ENCODE results near the gene RBPMS2.
"Not testable (repeated sequence)": the region's sequence is repeated elsewhere in the genome, so short reads cannot be mapped to it uniquely, and the experiment has no call there.

RBPMS2 gene

DNA sequence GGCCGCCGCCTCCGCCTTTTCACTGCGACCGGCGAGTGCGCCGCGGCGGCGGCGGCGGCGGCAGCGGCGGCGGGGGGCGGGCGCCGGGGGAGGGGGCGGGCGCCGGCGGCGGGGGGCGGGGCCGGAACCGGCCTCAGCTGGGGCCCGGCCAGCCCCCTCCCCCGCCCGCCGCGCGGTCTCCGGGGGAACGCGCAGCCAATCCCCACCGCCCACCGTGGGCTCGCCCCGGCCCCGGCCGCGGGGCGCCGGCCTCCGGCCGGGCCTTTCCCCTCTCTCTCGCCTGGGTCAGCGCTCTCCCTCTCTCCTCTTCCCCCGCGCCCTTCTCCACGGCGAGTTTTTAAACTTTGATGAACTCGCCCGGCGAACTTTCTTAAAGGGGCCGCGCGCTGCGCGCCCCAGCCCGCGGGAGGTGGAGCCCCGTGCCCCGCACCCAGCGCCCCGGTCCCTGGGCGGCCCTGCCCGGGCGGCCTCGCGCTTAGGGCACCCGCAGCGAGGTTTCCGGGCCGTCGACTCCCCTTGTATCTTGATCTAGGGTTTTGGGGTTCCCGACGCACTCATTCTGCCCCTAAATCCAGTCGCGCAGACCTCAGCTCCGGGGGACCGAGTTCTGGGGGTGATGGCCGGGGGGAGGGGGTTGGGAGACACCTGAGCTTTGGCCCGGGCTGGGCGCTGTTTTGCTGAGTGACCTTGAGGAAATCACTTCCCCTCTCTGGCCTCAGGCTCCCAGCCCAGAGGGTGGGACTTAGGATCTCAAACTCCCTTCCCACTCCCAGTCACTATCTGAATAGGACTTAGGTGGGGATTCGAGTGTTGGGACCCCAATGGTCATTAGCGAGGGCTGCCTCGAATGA, at the start of gene RBPMS2:
TSS of gene RBPMS2 (minus strand) at position 39 of the 851 bp plus-strand sequence. CDS start 270 bp downstream, outside the sequence.
- DNase-seq (ENCODE audit: low read depth, low spot score) = no peak
- H3K27ac ChIP-seq = no peak within 1 kb of the TSS

DNA sequence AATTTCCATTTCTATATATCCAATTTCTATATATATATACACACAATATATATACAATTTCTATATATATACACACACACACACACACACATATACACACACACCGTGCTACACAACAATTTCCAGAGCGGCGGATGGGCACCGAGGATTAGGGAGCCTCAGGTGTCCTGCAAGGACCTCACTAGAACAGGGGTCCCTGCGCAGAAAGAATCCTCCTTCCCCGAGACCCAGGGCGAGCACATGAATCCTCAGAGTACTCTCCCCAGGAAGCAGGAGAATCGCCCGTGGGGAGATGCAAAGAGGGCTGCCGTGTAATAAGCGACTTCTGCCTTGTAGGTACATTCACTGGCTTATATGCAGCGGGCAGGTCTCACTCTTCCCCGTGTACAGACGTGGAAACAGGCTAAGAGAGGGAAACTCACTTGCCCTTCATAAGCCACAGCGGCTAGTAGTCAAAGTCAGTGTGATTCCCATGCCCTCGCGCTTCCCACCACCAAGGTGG, 49.6 kb upstream of the RBPMS2 start:
- no peak for DNase-seq (ENCODE audit: low read depth, low spot score)
- no peak overlapping the region for H3K27ac ChIP-seq

DNA sequence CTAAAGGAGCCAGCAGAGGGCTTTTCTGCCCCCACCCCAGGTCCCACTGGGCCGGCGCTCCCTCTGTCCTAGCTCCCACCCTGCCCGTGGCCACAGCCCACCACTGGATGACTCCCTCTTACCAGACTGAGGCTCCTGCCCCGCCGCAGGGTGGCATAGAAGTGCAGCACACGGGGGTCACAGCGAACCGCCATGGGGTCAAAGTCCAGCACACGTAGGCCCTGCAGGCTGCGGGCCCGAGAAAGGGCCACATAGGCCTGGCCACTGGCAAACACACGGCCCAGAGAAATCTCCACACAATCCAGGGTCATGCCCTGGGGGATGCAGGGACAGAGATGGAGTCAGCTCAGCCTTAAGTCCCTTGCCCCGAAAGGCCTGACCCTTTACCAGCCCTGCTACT, 41.1 kb upstream of the RBPMS2 start:
- DNase-seq (ENCODE audit: low read depth, low spot score) = no peak
- no peak overlapping the region for H3K27ac ChIP-seq

DNA sequence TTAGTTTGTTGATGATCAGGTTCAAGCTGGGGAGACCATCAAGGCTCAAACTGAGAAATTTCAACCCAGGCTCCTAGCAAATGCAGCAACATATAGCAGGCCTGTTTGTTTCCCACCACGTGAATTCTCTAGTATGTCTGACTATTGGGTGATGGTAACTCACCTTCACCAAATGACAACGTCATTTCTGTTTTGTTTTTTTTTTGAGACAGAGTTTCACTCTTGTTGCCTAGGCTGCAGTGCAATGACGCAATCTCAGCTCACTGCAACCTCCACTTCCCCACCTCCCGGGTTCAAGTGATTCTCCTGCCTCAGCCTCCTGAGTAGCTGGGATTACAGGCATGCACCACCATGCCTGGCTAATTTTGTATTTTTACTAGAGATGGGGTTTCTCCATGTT, 39.6 kb upstream of the RBPMS2 start:
- H3K27ac ChIP-seq; DNase-seq (ENCODE audit: low read depth, low spot score): not testable (repeated sequence)

DNA sequence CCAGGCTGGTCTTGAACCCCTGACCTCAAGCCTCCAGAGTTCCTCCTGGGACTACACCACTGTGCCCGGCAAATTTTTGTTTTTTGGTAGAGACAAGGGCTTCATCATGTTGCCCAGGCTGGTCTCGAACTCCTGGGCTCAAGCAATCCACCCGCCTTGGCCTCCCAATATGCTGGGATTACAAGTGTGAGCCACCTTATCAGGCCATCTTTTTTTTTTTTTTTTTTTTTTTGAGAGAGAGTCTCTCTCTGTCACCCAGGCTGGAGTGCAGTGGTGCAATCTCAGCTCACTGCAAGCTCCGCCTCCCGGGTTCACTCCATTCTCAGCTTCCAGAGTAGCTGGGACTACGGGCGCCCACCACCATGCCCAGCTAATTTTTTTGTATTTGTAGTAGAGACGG, 38.9 kb upstream of the RBPMS2 start:
- H3K27ac ChIP-seq; DNase-seq (ENCODE audit: low read depth, low spot score): not testable (repeated sequence)

DNA sequence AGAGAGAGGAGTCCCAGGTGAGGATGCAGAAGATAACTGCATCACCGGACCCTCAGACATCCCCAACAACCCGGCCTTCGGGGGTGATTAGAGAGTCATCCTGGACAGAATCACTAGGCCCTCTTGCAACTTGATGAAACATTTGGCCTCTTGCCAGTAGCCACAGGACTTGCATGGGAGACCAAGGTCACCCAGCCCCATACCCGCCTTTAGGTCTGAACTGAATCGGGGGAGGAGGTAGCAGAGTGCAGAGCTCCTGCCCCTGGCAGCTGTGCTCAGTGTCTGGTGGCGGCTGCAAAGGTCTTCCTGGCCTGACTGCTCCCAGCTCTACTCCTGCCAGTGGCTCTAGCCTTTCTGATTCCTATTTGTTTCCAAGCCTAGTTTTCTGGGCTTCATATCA, 37.7 kb upstream of the RBPMS2 start:
- no peak overlapping the region for H3K27ac ChIP-seq
- no peak for DNase-seq (ENCODE audit: low read depth, low spot score)

DNA sequence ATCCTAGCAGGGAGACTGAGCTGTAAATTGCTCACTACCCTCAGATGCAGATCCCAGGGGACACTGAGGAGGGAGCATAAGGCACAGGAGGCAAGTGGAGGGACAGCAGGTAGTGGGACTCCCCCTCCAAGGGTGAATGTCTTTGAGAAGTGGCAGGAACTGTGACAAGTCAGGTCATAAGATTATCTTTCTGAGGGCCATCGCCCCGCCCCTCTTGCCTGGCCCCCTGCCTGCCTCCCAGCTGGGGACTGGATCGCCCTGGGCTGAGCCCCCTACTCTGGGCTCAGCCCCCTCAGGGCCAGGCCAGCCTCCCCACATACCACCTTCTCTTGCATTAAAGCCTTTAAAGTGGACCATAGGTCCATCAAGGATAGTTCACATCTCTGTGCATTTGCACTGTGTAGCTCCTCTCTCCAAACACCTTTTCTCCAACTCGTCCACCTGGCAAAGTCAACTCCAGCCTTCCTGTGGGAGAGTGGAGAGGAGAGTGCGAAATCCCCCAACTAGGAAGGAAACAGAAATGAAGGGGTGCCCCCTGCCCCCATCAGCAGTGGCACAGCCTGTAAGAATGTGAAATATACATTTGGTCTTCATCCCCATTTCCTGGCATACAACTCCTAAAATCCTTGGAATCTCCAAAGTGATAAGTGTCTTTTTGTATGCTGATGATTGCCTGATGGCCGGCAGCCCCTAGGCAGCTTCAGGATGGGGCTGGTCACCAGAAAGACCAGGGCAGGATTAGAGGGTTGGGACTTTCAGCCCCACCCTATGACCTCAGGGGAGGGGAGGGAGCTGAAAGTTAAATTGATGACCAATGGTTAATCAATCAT, 35.3 kb upstream of the RBPMS2 start:
- no peak for DNase-seq (ENCODE audit: low read depth, low spot score)

DNA sequence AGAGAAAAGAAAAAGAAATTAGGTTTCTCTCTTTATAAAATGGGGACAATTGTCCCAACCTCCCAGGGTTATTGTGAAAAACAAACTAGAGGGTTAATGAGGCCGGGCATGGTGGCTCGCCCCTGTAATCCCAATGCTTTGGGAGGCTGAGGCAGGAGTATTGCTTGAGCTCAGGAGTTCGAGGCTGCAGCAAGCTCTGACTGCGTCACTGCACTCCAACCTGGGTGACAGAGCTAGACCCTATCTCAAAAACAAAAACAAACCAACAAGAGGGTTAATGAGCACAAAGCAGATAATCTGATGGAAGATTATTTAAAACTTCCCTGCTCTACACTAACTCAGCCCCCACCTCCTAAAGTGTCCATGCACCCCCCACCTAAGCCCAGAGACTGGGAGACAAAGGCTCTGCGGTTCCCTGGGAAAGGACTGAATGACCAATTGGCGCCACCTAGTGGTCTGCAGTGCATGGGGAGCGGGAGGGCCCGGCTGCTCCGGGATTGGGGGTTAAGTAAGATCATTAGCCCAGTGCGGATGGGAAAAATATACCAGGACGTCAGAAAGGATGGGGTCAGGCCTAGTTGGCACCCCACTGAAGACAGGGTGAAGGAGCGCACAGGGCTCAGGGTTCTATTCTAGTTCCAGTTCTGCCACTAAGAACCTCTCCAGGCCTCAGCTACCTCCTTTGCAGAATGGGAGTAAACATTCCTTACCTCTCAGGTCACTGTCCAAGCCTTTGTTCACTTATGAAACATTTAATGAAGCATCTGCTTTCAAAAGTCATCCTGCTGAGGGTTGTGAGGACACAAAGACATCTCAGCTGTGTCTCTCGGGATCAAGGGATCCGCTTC, 34.5 kb upstream of the RBPMS2 start:
- H3K27ac ChIP-seq = no peak overlapping the region
- no peak for DNase-seq (ENCODE audit: low read depth, low spot score)

More for the DNA sequence above, 35.3 kb upstream of the RBPMS2 start:
- no peak overlapping the region for H3K27ac ChIP-seq

DNA sequence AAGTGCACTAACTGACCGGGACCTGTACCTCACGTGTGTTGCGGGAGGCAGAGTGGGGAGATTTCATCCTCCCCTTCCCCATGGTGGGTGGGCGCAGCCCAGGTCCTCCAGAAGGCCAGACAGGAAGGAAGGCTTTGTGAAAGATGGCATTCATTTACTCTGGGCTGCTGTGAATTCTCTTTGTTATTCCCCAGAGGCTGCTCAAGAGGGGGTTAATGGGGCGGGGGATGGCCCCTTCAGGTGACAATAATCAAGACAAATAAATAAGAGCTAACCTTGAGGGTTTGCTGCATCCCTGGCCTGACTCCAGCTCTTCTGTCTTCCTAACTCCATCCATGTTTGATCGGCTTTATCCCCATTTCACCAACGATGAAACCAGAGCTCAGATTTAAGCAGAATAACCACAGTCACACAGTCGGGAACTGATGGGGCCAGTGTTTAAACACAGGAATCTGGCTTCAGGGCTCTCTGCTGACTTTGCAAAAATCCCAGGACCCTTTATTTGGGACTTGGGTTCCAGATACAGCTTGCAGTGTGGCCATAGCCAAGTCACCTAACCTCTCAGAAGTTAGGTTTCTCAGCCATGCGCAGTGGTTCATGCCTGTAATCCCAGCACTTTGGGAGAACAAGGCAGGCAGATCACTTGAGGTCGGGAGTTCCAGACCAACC, 33.5 kb upstream of the RBPMS2 start:
- no peak for DNase-seq (ENCODE audit: low read depth, low spot score)
- no peak overlapping the region for H3K27ac ChIP-seq

DNA sequence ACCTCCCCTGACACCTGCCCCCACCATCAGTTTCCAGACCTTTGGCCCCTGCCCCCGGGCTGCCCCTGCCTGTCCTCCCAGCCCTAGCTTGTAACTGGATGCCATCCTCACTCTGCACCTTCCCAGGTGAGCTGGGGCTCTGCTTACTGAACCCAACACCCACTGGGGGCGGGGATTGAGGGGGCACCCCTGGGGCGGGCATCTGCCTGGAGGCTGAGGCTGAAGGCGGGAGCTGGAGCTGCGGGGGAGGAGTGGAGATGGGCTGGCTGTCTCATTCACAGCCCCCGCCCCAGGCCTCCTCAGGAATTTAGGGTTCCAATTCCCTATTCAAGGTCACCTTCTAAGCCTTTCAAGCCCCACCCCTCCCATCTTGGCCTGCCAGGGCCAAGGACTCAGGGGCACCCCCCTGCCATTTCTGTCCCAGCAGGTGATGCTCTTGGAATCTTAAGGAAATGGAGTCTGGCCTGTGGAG, 32.4 kb upstream of the RBPMS2 start:
- no peak for DNase-seq (ENCODE audit: low read depth, low spot score)
- H3K27ac ChIP-seq = no peak overlapping the region

DNA sequence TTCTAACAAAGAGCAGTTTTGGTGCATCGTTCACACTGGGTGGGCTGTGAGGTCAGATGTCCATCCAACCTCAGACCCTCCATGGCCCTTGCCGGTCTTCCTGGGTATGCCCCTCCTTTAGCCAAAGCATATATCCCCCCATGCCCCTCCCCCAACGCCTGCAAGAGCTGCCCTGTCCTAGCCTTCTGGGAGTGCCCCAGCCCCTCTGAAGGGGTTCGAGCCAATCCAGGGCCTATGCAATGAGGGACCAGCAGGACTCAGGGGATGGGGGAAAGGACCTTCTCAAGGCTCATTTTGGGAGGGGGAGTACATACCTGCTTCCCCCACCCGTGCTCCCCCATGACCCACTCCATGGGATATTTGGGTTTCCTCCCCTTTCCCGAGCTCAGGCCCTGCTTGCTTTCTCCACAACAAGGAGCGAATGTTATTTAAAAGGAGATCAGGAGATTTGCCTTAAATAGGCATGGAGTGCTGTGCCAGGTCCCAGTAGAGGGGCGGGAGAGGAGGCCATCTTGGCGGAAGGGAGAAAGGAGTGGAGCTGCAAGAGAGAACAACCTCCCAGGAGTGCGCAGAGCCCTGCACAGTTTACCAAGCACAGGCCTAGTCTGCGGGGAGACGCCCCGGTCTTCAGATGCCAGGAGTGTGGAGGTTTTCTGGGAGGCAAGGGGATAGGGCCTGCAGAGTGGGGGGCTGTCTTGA, 31.8 kb upstream of the RBPMS2 start:
- DNase-seq (ENCODE audit: low read depth, low spot score) = no peak
- H3K27ac ChIP-seq = no peak overlapping the region

DNA sequence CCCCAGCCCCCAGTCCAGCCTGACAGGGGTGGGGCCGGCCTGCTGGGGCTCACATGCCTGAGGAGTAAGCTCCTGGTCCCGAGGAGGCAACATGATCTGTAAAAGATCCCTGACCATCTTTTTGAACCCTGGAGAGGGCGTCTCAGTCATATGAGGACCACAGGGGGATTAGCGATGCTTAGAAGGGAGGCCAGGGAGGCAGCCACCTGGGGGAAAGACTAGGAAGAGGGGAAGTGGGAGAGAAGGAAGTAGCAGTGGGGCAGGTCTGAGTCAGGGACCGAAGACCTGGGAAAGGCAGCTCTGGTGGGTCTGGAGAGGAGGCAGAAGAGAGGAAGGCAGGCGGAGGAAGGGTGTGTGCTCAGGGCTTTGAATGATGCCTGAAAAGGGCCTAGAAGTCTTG, 31.1 kb upstream of the RBPMS2 start:
- DNase-seq (ENCODE audit: low read depth, low spot score) = no peak

DNA sequence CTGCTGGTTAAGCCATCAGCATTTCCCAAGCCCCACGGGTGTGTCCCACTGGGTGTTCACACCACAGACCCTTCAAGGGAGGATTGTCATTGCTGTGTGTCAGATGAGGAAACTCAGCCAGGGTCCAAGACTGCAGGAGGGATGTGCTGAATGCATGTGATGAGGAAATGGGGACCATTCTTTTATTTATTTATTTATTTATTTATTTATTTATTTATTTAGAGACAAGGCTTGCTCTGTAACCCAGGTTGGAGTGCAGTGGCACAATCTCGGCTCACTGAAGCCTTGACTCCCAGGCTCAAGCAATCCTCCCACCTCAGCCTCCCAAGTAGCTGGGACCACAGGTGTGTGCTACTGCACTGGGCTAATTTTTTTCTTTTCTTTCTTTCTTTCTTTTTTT, 29.2 kb upstream of the RBPMS2 start:
- no peak for DNase-seq (ENCODE audit: low read depth, low spot score)
- no peak overlapping the region for H3K27ac ChIP-seq

More for the DNA sequence above, 31.1 kb upstream of the RBPMS2 start:
- no peak overlapping the region for H3K27ac ChIP-seq

DNA sequence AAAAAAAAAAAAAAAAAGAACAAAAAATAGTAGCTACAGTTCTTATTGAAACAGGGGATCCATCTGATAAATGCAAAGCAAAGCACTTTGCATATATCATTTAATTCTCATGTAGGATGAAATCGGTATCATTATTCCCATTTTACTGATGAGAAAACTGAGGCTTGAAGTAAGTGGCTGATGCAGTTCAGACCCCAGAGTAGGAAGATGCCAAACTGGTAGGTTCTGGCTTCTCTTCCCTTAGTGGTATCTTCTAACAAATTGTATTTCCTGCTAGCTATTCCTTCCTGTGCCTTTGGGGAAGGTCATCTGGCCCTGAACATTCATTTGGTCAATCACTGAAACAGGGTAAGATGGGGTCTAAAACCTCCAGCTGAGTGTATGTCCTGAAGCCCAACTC, 28.1 kb upstream of the RBPMS2 start:
- DNase-seq (ENCODE audit: low read depth, low spot score) = no peak
- H3K27ac ChIP-seq = no peak overlapping the region

DNA sequence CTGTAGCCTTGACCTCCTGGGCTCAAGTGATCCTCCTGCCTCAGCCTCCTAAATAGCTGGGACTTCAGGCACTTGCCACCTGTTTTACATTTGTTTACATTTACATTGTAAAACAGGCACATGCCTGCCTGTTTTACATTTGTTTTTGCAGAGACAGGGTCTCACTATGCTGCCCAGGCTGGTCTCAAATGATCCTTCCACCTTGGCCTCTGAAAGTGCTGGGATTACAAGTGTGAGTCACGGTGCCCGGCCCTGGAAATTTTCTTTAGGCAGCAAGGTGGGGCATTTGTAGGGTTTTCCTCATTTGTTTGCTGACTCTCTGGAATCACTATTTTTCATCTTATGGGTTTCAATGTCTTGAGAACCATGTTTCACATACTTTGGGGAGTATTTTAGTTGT, 25.1 kb upstream of the RBPMS2 start:
- DNase-seq (ENCODE audit: low read depth, low spot score) = no peak
- H3K27ac ChIP-seq = no peak overlapping the region

DNA sequence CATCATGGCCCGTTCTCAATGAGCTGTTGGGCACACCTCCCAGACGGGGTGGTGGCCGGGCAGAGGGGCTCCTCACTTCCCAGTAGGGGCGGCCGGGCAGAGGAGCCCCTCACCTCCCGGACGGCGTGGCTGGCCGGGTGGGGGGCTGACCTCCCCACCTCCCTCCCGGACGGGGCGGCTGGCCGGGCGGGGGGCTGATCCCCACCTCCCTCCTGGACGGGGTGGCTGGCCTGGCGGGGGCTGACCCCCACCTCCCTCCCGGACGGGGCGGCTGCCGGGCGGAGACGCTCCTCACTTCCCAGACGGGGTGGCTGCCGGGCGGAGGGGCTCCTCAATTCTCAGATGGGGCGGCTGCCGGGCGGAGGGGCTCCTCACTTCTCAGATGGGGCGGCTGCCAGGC, 23.5 kb upstream of the RBPMS2 start:
- H3K27ac ChIP-seq; DNase-seq (ENCODE audit: low read depth, low spot score): not testable (repeated sequence)

DNA sequence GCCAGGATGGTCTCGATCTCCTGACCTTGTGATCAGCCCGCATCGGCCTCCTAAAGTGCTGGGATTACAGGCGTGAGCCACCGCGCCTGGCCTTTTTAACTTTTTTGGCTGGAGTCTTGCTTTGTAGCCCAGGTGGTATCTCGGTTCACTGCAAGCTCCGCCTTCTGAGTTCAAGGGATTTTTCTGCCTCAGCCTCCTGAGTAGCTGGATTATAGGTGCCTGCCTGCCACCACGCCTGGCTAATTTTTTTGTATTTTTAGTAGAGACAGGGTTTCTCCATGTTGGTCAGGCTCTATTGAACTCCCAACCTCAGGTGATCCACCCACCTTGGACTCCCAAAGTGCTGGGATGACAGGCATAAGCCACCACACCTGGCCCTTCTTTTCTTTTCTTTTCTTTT, 20.5 kb upstream of the RBPMS2 start:
- not testable (repeated sequence) for H3K27ac ChIP-seq; DNase-seq (ENCODE audit: low read depth, low spot score)

DNA sequence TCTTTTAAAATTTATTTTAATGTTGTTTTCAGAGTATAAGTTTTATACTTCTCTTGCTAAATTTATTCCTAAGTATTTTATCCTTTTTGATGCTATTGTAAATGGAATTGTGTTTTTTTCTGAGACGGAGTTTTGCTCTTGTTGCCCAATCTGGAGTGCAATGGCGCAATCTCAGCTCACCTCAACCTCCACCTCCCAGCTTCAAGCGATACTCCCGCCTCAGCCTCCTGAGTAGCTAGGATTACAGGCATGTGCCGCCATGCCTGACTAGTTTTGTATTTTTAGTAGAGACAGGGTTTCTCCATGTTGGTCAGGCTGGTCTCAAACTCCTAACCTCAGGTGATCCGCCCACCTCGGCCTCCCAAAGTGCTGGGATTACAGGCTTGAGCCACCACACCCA, 19.9 kb upstream of the RBPMS2 start:
- H3K27ac ChIP-seq; DNase-seq (ENCODE audit: low read depth, low spot score): not testable (repeated sequence)

DNA sequence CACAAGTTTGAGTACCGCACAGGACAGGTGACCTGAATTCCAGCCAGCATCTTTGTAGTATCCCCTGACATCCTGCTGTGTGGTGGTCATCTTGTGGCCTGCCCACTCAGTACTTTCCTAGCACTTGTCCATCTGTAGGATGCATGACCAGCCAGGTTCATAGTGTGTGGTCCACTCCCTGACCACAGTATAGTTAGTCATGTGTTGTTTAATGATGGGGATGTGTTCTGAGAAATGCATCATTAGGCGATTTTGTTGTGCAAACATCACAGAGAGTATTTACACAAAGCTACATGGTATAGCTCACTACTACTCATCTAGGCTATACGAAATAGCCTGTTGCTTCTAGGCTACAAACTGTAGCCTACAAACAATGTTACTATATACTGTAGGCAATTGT, 16.9 kb upstream of the RBPMS2 start:
- DNase-seq (ENCODE audit: low read depth, low spot score) = no peak
- H3K27ac ChIP-seq = no peak overlapping the region
